ENCODE data around the gene EGFLAM. TPM values are rescaled to one million over a fixed set of nuclear protein-coding genes. Genes with fewer than 3 reads are reported as not detected.

The EGFLAM gene
- total and polyA plus RNA-seq, 2 donors (not counting 3 experiments of a cell fraction or from before 2014, with no cell fraction given) = 1.2 to 2.7 TPM

- Histone ChIP-seq H4K20me1 (replicated peaks; ENCODE audit: control insufficient read depth, extremely low read depth, insufficient read depth, low read length) (no peaks in the 10 kb centered on the region), H3K36me3 (ENCODE audit: control insufficient read depth in 2 of 2, extremely low read depth in 1 of 2, insufficient read depth in 2 of 2, low read length in 2 of 2) (no peaks in the 10 kb centered on the region), H3K4me2 (ENCODE audit: insufficient read depth, low read length) (no peak overlapping the region), H3K9me1 (replicated peaks; ENCODE audit: control insufficient read depth, extremely low read depth, insufficient read depth, low read length) (no peaks in the 10 kb centered on the region), H3K27ac (ENCODE audit: insufficient read depth, low read depth, low read length) (no peak overlapping the region), H3K27me3 (ENCODE audit: control insufficient read depth in 2 of 2, insufficient read depth in 2 of 2, low read length in 2 of 2) (peaks cover 39 to 66% of the 10 kb centered on the region in 2 experiments), H3K4me1 (ENCODE audit: control insufficient read depth, extremely low read depth, insufficient read depth, low read length) (no peaks in the 10 kb centered on the region), H3K9ac (replicated peaks; ENCODE audit: extremely low read depth, insufficient read depth, low read length) (no peak overlapping the region), H3K79me2 (ENCODE audit: control insufficient read depth, insufficient read depth, low read length) (no peaks in the 10 kb centered on the region), H3K4me3 (replicated peaks in 1 of 3; ENCODE audit: insufficient read depth in 1 of 3, low read depth in 1 of 3, low read length in 3 of 3) (no peak overlapping the region), H2AFZ (ENCODE audit: low read depth, low read length) (no peak overlapping the region), H3K9me3 (replicated peaks; ENCODE audit: control insufficient read depth, insufficient read depth, low read length) (no peaks in the 10 kb centered on the region)
- ChIA-PET POLR2A (no interaction called here), CTCF (no interaction called here)
- DNase-seq (ENCODE audit: low read depth, low spot score) (no peak), FAIRE-seq (no peak)
- dilution Hi-C loops (cut with MboI; ENCODE audit: extremely low pct_ligation_motif_present, low sequenced_read_pairs) (no loop called here), intact Hi-C loops (cut with micrococcal nuclease) (no loop called here)
- no TSS peak for BruUV-seq (replicated peaks)
- TF ChIP-seq FOS (IDR thresholded peaks at IDR 0.05; ENCODE audit: borderline replicate concordance, insufficient read depth, low read length) (no peak), MYC (IDR thresholded peaks at IDR 0.05; ENCODE audit: low read depth, low read length) (no peak), POLR2AphosphoS5 (IDR thresholded peaks at IDR 0.05; ENCODE audit: insufficient read depth, low read depth, low read length) (no peak), MAX (IDR thresholded peaks at IDR 0.05; ENCODE audit: insufficient read depth, insufficient read length) (no peak), GATA2 (IDR thresholded peaks at IDR 0.05; ENCODE audit: insufficient read depth, insufficient read length, low read depth, low read length) (no peak), CTCF (IDR thresholded peaks at IDR 0.05; ENCODE audit: extremely low read depth in 1 of 2, insufficient read depth in 1 of 2, low read depth in 1 of 2, low read length in 2 of 2) (no peak), EZH2 (IDR thresholded peaks at IDR 0.05; ENCODE audit: borderline replicate concordance, low read depth, low read length, severe bottlenecking) (no peak), JUN (IDR thresholded peaks at IDR 0.05; ENCODE audit: borderline replicate concordance, insufficient read depth, insufficient read length, low read depth) (no peak)
Observed at GRCh38 chr5:38258042-38258318, 379 bp upstream of the EGFLAM start.
